ENCODE results near the gene GJA5. TPM values are rescaled to one million over a fixed set of nuclear protein-coding genes. Genes with fewer than 3 reads are reported as not detected.

The GJA5 gene
- total RNA-seq, 1 donor from 2014 or later = 0.29 TPM

DNA sequence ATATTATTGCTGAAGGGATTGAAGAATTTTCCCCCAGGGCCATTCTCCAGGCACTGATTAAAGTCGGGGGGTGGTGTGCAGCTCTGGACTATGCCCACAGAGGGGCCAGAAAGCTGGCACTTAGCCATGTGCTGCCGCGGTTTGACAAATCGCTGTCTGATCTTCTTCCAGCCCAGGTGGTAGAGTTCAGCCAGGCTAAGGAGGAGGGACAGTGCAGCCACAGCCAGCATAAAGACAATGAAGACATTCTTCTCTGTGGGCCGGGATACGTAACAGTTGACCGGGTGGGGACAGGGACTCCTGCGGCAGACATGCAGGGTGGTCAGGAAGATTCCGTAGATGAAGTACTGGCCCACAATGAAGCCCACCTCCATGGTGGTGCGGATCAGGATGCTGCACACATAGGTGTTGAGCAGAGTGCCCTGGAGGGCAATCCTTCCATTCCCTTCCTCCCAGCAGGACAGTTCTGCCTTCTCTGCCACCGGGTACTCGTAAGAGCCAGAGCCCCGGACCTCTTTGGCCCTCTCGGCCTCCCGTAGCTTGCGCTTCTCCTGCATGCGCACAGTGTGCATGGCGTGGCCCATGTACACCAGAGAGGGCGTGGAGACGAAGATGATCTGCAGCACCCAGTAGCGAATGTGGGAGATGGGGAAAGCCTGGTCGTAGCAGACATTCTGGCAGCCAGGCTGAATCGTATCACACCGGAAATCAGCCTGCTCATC is 1.9 kb downstream of the GJA5 start:
- Histone ChIP-seq H3K27me3 (ENCODE audit: control insufficient read depth, insufficient read depth, low read length) (no peaks in the 10 kb centered on the region), H3K4me3 (ENCODE audit: low read depth, low read length) (no peak overlapping the region), H3K36me3 (ENCODE audit: control insufficient read depth, insufficient read depth, low read length) (no peaks in the 10 kb centered on the region)
- no peak for DNase-seq (ENCODE audit: low read depth)
- TF ChIP-seq, protein P1, sequence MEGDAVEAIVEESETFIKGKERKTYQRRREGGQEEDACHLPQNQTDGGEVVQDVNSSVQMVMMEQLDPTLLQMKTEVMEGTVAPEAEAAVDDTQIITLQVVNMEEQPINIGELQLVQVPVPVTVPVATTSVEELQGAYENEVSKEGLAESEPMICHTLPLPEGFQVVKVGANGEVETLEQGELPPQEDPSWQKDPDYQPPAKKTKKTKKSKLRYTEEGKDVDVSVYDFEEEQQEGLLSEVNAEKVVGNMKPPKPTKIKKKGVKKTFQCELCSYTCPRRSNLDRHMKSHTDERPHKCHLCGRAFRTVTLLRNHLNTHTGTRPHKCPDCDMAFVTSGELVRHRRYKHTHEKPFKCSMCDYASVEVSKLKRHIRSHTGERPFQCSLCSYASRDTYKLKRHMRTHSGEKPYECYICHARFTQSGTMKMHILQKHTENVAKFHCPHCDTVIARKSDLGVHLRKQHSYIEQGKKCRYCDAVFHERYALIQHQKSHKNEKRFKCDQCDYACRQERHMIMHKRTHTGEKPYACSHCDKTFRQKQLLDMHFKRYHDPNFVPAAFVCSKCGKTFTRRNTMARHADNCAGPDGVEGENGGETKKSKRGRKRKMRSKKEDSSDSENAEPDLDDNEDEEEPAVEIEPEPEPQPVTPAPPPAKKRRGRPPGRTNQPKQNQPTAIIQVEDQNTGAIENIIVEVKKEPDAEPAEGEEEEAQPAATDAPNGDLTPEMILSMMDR (IDR thresholded peaks at IDR 0.05; ENCODE audit: insufficient read depth, low read length, poor library complexity, severe bottlenecking) = no peak

DNA sequence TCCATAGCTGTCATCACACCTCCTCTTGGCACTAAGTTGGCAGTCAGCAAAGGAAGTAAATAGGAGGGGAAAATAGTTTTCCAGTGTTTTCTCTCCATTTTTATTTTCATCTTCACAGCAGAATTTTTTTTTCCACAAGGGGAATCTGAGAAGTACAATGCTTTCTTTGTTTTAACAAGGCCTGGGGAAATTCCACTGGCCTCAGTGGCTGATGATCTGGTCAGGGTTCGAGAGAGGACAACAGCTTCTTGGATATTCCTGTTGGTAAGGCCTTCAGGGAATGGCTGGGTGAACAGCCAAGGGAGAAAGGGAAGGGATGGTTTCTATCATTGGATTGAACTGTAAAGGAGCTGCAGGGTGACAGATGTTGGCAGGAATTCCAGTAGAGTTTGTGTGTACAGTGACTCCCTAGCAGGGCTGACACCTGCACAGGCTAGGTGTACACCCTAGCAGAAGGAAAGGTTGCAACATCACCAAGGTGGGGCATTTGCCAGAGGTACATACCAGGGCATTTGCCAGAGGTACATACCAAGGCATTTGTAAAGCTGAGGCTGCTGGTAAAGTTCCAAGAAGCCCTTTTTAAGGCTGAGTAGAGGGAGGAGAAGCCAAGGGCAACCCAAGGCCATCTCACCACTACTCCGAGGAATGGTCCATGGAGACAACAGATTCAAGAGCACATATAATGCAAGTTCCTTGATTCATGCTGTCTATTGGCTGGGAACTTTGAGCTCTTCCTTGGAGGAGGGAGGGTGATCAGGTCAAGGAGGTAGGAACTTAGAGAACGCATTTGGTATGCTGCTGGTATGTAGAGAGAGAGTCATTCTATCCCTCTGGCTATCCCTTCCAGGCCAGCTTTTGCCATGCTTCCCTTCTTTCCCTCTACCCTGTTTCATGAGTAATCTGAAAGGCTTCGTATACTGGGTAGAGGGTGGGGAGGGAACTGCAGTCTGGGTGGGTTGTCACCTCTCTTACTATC is 3.1 kb downstream of the GJA5 start:
- TF ChIP-seq, protein P1 (IDR thresholded peaks at IDR 0.05; ENCODE audit: insufficient read depth, low read length, poor library complexity, severe bottlenecking) = no peak
- Histone ChIP-seq H3K27me3 (ENCODE audit: control insufficient read depth, insufficient read depth, low read length) (no peaks in the 10 kb centered on the region), H3K4me3 (ENCODE audit: low read depth, low read length) (no peak overlapping the region), H3K36me3 (ENCODE audit: control insufficient read depth, insufficient read depth, low read length) (no peaks in the 10 kb centered on the region)
- DNase-seq (ENCODE audit: low read depth) = peak; percentile 19

DNA sequence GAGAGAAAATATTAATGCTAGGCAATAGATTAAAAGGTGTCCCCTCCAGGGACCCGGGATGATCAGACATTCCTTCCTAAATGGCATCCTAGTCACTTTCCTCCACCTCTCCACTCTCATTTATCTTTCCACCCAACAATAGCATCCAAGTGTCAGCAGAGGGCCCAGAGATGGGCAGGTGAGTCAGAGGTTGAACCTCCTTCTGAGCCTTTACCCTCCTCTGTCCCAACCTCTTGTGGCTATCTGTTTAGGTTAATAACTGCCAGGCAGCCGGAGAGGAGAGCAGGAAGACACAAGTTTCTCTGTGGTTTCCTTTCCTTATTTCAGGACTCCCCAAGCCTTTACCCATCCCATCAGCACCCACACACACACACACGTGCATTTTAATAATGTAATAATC is 4.1 kb downstream of the GJA5 start:
- TF ChIP-seq, protein P1 (IDR thresholded peaks at IDR 0.05; ENCODE audit: insufficient read depth, low read length, poor library complexity, severe bottlenecking) = no peak
- no peak for DNase-seq (ENCODE audit: low read depth)
- H3K36me3 ChIP-seq (ENCODE audit: control insufficient read depth, insufficient read depth, low read length) = no peaks in the 10 kb centered on the region
- H3K4me3 ChIP-seq (ENCODE audit: low read depth, low read length) = no peak overlapping the region
- no peaks in the 10 kb centered on the region for H3K27me3 ChIP-seq (ENCODE audit: control insufficient read depth, insufficient read depth, low read length)

DNA sequence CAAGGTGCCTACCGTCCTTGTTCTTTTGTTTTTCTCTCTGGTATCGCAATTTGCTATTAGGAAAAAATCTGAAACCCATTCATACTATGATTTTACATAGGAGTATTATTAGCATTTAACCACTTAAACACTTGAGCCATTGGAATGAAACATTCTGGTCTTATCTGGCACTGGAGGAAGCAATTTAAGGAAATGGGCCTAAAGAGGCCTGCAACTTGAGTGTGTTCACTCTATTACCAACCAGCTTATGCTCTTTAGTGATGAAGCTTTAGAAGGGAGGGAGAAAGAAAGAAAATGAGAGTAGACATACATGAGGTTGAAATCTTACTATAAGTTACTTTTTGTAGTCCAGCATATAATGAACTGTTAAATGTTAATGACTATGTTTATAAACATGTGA is 5.7 kb downstream of the GJA5 start:
- H3K27me3 ChIP-seq (ENCODE audit: control insufficient read depth, insufficient read depth, low read length) = no peaks in the 10 kb centered on the region
- no peak for DNase-seq (ENCODE audit: low read depth)
- TF ChIP-seq, protein P1 (IDR thresholded peaks at IDR 0.05; ENCODE audit: insufficient read depth, low read length, poor library complexity, severe bottlenecking) = no peak
- H3K4me3 ChIP-seq (ENCODE audit: low read depth, low read length) = no peak overlapping the region
- H3K36me3 ChIP-seq (ENCODE audit: control insufficient read depth, insufficient read depth, low read length) = no peaks in the 10 kb centered on the region

DNA sequence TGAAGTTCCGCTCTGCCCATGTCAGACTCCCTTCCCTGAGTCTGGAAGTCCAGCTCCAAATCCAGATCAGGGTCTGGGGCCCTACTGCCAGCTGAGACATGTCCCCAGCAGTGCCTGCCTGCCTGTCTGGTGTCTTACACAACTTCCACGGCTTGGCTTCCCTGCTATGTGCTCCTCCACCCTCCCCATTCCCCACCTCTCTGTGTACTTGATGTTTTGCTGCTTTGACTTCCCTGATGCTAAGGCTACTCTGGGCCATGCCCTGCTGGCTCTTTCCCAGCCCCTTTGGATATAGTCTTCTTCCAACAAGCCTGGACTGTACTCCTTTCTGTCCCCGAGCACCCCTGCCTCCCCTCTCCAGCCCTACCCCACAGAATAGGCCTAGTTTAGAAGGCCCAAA is 7.3 kb downstream of the GJA5 start:
- TF ChIP-seq, protein P1 (IDR thresholded peaks at IDR 0.05; ENCODE audit: insufficient read depth, low read length, poor library complexity, severe bottlenecking) = no peak
- H3K27me3 ChIP-seq (ENCODE audit: control insufficient read depth, insufficient read depth, low read length) = no peaks in the 10 kb centered on the region
- no peak overlapping the region for H3K4me3 ChIP-seq (ENCODE audit: low read depth, low read length)
- no peaks in the 10 kb centered on the region for H3K36me3 ChIP-seq (ENCODE audit: control insufficient read depth, insufficient read depth, low read length)
- no peak for DNase-seq (ENCODE audit: low read depth)
